Right ventricle myocardium inferior (tissue), 1 donor: ENCODE results near the gene AIFM3. TPM values are rescaled to one million over a fixed set of nuclear protein-coding genes. Genes with fewer than 3 reads are reported as not detected.

ENCODE experiments used
- ATAC-seq: fragments of 200-7000 bp; cut with Tn5 transposase; one replicate; pipeline ENCODE4 v1.9.1; 2020; ENCODE audit warnings: mild to moderate bottlenecking, moderate library complexity
- DNase-seq: peaks from one replicate; pipeline ENCODE4 v3.0.0; 2021; ENCODE audit errors: missing footprints
- intact Hi-C: fragments of 100-400 bp; cut with DNase I; formaldehyde crosslinking; loops from one replicate; pipeline ENCODE4 v1.11.0; 2022
- total RNA-seq: library from RNA; stranded (reverse); fragmentation: NEBNext Ultra II Directional; extraction: Animal tissue kit (Norgen Biotek cat#: 25700); gene quantifications from one replicate; pipeline ENCODE4 v1.2.1, GENCODE V29; 2021
- donor health status: DM: no; HTN: yes; CAD: no; lungs with severe emphysema.

AIFM3 gene
- total RNA-seq, 1 donor from 2014 or later, result 0.65 TPM

- DNase-seq (no peak), ATAC-seq (no peak)
- intact Hi-C loops, result no loop called here
Measured at GRCh38 chr22:21012446-21013407, 45.7 kb downstream of the AIFM3 start.

GRCh38 chr22:21013657-21014201 is 46.7 kb downstream of the AIFM3 start:
- ATAC-seq (no peak), DNase-seq (no peak)
- intact Hi-C loops, result no loop called here

- DNase-seq, result peak; percentile 94
- intact Hi-C loops, result no loop called here
Measured at GRCh38 chr22:21014202-21014725, 47.2 kb downstream of the AIFM3 start.

GRCh38 chr22:21014726-21015465 is 47.8 kb downstream of the AIFM3 start, which contains the start of gene P2RX6:
P2RX6 (plus strand) TSS chr22:21015165; CDS start chr22:21015175, 10 bp downstream.
- DNase-seq, result no peak
- peak; percentile 72 for ATAC-seq
- intact Hi-C loops, result no loop called here

More at GRCh38 chr22:21014202-21014725, 47.2 kb downstream of the AIFM3 start:
- ATAC-seq, result peak; percentile 90

GRCh38 chr22:21015466-21016006 is 48.5 kb downstream of the AIFM3 start:
- intact Hi-C loops, result no loop called here
- ATAC-seq (no peak), DNase-seq (no peak)

DNA sequence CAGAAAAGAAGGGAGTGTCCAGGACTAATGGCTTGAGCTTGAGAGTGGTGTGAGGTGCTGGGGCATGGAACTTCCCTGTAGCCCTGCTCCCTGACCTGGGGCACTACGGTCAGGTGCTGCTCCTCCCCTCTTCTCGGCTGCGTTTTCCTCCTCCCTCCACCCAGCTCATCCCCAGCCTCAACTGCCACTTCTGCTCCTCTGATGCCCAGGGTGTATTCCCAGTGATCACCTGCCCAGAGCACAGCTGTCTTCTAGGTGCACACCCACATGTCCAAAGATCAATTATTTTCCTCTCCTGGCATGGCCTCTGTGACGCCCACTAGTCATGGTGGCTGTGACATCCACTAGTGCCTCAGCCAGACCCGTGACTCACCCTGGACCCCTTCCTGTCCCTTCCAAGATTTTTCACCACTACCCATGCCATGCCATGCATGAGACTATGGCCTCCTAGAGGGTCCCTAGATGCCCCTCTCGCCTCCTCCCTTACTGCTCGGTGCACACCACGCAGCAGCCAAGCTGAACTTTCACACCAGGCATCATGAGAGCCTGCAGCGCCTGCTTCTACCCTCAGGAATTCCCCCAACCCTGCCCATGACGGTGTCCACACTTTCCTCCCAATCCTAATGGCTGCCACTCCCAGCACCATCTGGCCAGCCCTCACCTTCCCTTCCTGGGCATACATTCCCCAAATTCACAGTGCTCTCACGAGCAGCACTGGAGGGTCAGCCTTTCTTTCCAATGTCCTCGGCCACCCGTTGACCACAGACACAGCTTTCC is 49.8 kb downstream of the AIFM3 start:
- no peak for DNase-seq
- intact Hi-C loops, result no loop called here
- no peak for ATAC-seq

DNA sequence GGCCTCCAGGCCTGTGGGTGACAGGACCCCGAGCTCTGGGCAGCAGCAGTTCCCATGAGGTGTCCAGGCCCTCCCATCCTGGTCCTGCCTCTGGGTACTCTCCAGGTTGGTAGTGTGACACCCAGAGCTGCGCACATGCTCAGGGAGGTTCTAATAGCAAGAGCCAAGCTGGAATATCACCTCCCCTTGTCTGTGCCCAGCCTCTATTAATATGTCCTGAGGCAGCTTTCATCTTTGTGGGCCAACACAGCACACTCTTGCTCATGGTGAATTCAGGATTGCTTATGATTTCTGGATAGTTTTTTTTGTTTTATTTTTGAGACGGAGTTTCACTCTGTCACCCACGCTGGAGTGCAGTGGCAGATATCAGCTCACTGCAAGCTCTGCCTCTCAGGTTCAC is 51.3 kb downstream of the AIFM3 start:
- DNase-seq (no peak), ATAC-seq (no peak)
- intact Hi-C loops, result no loop called here

- no peak for ATAC-seq
- intact Hi-C loops, result no loop called here
- DNase-seq, result no peak
Measured at GRCh38 chr22:21020802-21021429, 53.9 kb downstream of the AIFM3 start.

GRCh38 chr22:21022507-21022906 is 55.5 kb downstream of the AIFM3 start:
- intact Hi-C loops, result no loop called here
- DNase-seq (no peak), ATAC-seq (no peak)

GRCh38 chr22:21022955-21023614 is 56.0 kb downstream of the AIFM3 start:
- DNase-seq, result no peak
- intact Hi-C loops, result no loop called here
- ATAC-seq, result no peak

- ATAC-seq (no peak), DNase-seq (no peak)
- intact Hi-C loops, result no loop called here
Measured at GRCh38 chr22:21025266-21025665, 58.2 kb downstream of the AIFM3 start.

DNA sequence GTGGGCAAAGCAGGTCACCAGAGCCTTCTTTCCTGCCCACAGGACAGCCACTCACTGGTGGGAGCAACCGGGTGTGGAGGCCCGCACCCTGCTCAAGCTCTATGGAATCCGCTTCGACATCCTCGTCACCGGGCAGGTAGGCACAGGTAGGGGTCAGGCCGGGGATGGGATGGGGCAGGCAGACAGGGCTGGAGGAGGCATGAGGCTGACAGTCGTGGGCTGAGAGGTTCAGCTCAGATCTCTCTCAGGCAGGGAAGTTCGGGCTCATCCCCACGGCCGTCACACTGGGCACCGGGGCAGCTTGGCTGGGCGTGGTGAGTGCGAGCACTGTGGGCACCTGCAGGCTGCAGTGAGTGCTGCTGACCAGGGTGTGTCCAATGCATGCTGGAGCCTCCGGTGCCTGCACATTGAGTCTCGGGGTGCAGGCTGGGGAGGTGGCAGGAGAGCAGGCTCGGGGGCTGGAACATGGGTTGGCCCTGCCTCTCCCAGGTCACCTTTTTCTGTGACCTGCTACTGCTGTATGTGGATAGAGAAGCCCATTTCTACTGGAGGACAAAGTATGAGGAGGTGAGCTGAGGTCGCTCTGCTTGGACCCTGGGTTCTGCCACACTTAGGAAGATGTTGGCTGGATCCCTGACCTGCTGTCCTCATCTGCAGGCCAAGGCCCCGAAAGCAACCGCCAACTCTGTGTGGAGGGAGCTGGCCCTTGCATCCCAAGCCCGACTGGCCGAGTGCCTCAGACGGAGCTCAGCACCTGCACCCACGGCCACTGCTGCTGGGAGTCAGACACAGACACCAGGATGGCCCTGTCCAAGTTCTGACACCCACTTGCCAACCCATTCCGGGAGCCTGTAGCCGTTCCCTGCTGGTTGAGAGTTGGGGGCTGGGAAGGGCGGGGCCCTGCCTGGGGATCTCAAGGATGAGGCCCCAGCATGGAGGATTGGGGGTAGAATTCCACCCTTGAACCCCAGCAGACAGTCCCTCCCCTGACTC is 59.0 kb downstream of the AIFM3 start:
- DNase-seq, result no peak

DNA sequence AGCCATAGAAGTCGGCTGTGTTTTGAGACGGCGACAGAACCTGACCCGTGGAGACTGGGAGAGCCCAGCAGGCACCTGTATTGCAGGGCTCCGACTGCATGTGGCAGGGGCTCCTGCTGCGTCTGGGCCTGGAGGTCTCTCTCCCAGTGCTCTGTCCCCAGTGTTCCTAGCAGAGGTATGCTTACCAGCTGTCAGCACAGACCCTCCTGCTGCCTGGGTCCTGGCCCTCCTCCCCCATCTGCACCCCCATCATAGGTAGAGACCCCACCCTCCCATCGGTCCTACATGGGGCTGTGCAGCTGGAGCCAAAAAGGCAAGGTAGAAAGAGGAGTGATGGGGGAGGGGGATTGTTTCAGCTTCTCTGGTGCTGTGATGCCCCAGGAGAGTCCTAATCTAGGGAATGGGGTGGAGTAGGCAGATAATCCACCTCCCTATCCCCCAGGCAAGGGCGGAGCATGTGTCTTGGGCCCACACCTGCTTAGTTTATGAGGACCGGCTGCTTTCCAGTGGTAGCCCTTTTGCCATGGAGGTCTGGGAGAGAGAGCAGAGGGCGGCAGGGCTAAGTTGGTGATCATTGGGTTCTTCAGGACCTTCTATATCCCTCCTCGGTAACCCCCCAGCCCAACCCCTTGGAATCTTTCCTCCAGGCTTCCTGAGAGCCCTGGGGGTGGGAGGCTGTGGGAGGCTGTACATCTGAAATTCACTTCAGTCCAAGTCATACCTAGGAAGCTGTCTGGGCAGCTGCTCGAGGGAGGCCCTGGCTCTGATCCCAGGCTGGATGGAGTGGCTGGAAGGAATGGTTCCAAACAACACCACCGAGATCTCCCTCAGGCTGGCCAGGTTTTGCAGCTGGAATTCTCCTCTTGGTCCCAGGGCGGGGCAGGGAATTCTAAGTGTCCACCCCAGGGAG is 60.0 kb downstream of the AIFM3 start:
- ATAC-seq (no peak), DNase-seq (no peak)
- intact Hi-C loops, result no loop called here

More for the DNA sequence above, 59.0 kb downstream of the AIFM3 start:
- ATAC-seq, result no peak
- intact Hi-C loops, result no loop called here

DNA sequence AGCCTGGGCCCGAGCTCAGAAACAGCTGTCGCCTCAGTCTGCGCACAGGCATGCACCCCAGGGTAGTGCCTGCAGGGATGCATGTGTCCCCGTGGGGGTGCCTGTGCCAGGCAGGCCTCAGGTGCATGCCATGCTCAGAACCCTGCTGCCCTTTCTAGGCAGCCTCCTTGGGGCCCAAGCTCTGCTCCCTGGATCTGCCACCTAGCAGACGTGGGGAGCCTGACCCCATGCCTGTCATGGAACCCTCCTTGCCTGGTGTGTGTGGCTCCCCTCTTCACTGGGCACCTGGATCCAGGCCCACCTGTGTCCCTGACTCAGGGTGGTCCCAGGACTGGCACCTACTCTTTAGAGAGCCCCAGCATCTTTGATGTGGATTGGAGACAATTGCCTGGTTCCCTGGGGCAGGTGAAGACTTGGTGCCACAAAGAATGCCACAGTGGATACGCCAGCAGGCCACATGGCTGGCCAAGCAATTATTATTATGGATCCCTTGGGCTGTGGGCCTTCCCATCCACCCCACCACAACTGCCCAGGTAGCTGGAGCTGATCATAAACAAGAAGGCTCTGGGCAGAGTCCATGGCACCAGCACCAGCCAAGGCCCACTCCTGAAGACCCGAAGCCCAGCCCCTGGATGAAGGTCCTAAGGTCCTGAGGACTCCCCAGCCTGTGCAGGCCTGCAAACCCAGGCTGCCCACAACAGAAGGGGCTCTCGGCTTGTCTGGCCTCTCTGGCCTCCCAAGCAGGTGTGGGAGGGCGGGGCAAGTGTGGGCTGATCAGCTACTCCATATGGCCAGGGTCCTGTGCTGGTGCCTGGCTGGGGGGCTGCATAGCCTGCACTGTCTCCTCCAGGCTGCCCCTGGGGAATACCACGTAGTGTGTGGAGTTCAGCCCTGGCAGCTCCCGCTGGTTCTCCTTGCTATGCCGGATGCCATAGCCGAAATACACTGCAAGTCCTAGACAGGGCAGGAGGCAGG is 61.5 kb downstream of the AIFM3 start:
- intact Hi-C loops, result no loop called here
- ATAC-seq, result no peak

More for the DNA sequence above, 61.5 kb downstream of the AIFM3 start:
- no peak for DNase-seq
